GM15510 (cell line): ENCODE measurements around the gene SLC13A2.

Source experiments
- POLR2A ChIP-seq: IDR thresholded peaks from 3 replicates; pipeline ENCODE4 v1.6.1; 2011; ENCODE audit warnings: borderline replicate concordance; ENCODE audit not compliant: insufficient read length; ENCODE audit errors: extremely low read depth

The SLC13A2 gene

GRCh38 chr17:28480799-28481571 lies 7.5 kb downstream of the SLC13A2 start:
- no peak for TF ChIP-seq POLR2A

GRCh38 chr17:28482551-28483199 lies 9.2 kb downstream of the SLC13A2 start:
- TF ChIP-seq POLR2A = no peak

GRCh38 chr17:28484296-28484695 lies 10.9 kb downstream of the SLC13A2 start:
- no peak for TF ChIP-seq POLR2A

GRCh38 chr17:28485049-28485448 lies 11.6 kb downstream of the SLC13A2 start:
- no peak for TF ChIP-seq POLR2A

GRCh38 chr17:28487881-28488532 lies 14.6 kb downstream of the SLC13A2 start:
- TF ChIP-seq POLR2A = no peak

- TF ChIP-seq POLR2A = no peak
These were observed 15.3 kb downstream of the SLC13A2 start for GRCh38 chr17:28488533-28489276.

- TF ChIP-seq POLR2A = no peak
These were observed 17.8 kb downstream of the SLC13A2 start for GRCh38 chr17:28491286-28491685.

- no peak for TF ChIP-seq POLR2A
These were observed 18.4 kb downstream of the SLC13A2 start for GRCh38 chr17:28491860-28492259.

GRCh38 chr17:28492352-28493310 lies 19.2 kb downstream of the SLC13A2 start:
- TF ChIP-seq POLR2A = no peak

GRCh38 chr17:28493460-28493859 lies 20.0 kb downstream of the SLC13A2 start:
- no peak for TF ChIP-seq POLR2A

- no peak for TF ChIP-seq POLR2A
These were observed 21.2 kb downstream of the SLC13A2 start for GRCh38 chr17:28494445-28495188.

GRCh38 chr17:28495635-28496034 lies 22.2 kb downstream of the SLC13A2 start:
- TF ChIP-seq POLR2A = no peak

- no peak for TF ChIP-seq POLR2A
These were observed 24.5 kb downstream of the SLC13A2 start for GRCh38 chr17:28497931-28498330.

GRCh38 chr17:28498652-28499363 lies 25.4 kb downstream of the SLC13A2 start:
- TF ChIP-seq POLR2A = no peak

- TF ChIP-seq POLR2A = no peak
These were observed 25.9 kb downstream of the SLC13A2 start for GRCh38 chr17:28499364-28499664.
